Neuron (in vitro differentiated cells): ENCODE measurements around the gene PLIN4.

Source experiments
- H2AFZ ChIP-seq: one replicate; pipeline ENCODE4 v1.6.1; 2013; ENCODE audit warnings: low read depth, mild to moderate bottlenecking, inconsistent platforms, low read length, moderate library complexity
- H3K27me3 ChIP-seq: one replicate; pipeline ENCODE4 v1.6.1; 2013; ENCODE audit warnings: low read length; ENCODE audit not compliant: insufficient read depth
- H3K36me3 ChIP-seq: one replicate; pipeline ENCODE4 v1.6.1; 2013; ENCODE audit warnings: low read length; ENCODE audit not compliant: insufficient read depth
- H3K4me1 ChIP-seq: one replicate; pipeline ENCODE4 v1.6.1; 2013; ENCODE audit warnings: low read length; ENCODE audit not compliant: insufficient read depth
- H3K4me3 ChIP-seq: 2 replicates; pipeline ENCODE4 v1.5.1; 2013; ENCODE audit warnings: mild to moderate bottlenecking, low read length, moderate library complexity
- H3K9me3 ChIP-seq: one replicate; pipeline ENCODE4 v1.6.1; 2013; ENCODE audit warnings: low read length

PLIN4 gene

DNA sequence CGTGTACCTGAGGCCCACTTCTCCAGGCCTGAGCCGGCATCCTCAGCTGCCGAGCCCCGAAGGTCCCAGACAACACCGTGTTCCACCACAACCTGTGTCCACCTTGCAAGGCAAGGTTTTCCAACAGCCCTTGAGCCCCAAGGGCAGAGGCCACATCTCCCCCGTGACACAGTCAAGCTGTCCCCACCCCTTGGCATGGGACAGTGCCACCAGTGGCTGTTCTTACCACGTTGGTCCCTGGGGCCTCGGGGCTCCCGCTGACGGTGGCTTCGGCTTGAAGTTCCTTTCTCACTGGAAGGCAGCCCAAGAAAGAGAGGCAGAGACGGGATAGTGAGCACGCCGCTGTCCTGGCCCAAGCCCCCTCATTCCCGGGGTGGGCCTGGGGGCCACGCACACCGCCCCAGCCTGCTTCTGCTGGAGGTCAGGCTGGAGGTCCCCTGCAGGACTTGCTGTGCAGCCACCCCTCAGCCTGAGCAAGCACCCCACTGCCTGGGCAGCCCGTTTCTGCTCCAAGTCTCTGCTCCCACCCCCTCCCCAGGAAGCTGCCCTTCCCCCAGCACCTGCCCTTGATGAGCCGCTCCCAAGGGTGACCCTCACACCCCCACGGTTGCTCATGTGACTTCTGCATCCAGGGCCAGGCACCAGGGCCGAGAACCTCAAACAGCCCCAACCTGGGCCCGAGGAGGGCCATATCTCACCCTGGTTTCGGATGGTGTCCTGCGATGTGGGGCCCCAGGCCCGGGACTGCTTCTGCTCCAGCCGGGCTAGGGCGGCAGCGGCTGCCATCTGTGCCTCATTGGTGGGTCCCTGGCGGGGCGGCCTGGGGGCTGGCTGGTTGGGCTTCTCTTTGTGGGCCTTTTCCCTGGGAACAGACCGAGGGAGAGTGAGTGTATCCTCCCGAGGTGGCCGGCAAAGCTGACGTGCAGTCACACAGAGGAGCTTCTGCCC is 64.8 kb downstream of the PLIN4 start:
- no peak overlapping the region for H3K4me3 ChIP-seq
- no peaks in the 10 kb centered on the region for H3K9me3 ChIP-seq
- peaks cover 20% of the 10 kb centered on the region for H3K4me1 ChIP-seq
- H3K27me3 ChIP-seq = no peaks in the 10 kb centered on the region
- peaks cover 38% of the 10 kb centered on the region for H3K36me3 ChIP-seq
- no peak overlapping the region for H2AFZ ChIP-seq

DNA sequence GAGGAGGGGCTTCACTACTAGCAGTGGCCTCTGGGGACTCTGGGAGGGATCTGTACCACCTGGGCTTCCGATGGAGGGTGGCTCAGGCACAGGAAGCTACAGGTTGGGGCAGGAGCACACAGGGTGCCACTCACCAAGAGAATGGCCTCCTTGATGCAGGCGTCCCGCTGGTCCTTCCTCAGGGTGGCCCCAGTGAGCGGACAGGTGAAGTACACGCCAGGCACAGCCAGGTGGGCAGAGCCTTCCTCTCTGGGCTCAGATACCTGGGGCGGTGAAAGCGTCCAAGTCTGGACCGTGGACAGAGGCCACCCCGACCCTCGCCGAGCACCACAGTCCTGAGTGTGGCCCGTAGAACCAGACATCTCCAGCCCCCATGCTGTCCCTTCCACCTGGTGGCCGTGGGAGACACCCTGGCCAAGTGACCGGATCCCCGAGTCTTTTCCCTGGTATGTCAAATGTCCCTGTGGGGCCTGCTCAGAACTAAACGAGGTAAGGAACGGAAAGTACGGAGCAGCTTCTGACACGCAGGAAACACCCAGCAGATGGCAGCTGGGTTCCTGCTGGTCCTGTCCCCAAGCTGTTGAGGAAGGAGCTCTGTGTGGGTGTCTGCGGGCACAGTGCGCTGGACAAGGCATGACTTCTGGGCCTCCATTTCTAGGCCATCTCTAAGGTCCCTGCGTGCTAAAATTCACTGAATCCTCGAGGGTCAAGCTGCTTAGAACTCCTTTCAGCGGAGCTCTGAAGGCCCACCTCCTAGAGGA is 65.9 kb downstream of the PLIN4 start:
- peaks cover 16% of the 10 kb centered on the region for H3K4me1 ChIP-seq
- H2AFZ ChIP-seq = no peak overlapping the region
- no peaks in the 10 kb centered on the region for H3K27me3 ChIP-seq
- no peaks in the 10 kb centered on the region for H3K9me3 ChIP-seq
- H3K4me3 ChIP-seq = no peak overlapping the region
- H3K36me3 ChIP-seq = peaks cover 48% of the 10 kb centered on the region
